Erythroblast (primary cell): ENCODE measurements around the gene PPP2R3A.

Source experiments
- GATA1 ChIP-seq: IDR thresholded peaks from 2 replicates; pipeline ENCODE4 v1.6.1; 2011; ENCODE audit warnings: low read depth, mild to moderate bottlenecking, control low read depth, low read length, moderate library complexity
- POLR2A ChIP-seq: IDR thresholded peaks from 2 replicates; pipeline ENCODE4 v1.6.1; 2011; ENCODE audit warnings: mild to moderate bottlenecking, low read length

DNA sequence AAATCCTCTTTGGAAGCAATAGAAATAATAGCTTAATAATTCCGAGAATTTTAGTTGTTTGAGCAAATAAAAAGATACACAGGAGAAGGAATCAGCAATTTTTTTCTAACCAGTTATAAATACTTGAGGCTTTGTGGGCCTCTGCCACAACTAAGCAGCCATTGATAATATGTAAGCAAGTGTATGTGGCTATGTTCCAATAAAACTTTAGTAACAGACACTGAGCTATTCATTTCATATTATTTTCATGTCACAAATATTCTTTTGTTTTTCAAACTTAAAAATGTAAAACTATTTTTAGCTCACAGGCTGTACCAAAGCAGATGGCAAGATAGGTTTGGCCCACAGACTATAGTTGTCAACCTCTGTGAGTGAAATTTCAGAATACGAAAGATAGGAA, 145.0 kb downstream of the PPP2R3A start:
- TF ChIP-seq POLR2A (no peak), GATA1 (no peak)
